Stimulated activated CD8-positive, alpha-beta memory T cell treated with anti-CD3 and anti-CD28 coated beads, Interleukin-15, amount 100 ng/mL, for 1 hour (primary cell): ENCODE results near the gene POU2AF1.
A peak's percentile ranks its signal among the peaks of the same experiment; 100 is the strongest.

Experiments
- DNase-seq: peaks from one replicate; pipeline ENCODE4 v3.0.0-alpha.2; 2020; ENCODE audit warnings: low read depth

The POU2AF1 gene, protein sequence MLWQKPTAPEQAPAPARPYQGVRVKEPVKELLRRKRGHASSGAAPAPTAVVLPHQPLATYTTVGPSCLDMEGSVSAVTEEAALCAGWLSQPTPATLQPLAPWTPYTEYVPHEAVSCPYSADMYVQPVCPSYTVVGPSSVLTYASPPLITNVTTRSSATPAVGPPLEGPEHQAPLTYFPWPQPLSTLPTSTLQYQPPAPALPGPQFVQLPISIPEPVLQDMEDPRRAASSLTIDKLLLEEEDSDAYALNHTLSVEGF

DNA sequence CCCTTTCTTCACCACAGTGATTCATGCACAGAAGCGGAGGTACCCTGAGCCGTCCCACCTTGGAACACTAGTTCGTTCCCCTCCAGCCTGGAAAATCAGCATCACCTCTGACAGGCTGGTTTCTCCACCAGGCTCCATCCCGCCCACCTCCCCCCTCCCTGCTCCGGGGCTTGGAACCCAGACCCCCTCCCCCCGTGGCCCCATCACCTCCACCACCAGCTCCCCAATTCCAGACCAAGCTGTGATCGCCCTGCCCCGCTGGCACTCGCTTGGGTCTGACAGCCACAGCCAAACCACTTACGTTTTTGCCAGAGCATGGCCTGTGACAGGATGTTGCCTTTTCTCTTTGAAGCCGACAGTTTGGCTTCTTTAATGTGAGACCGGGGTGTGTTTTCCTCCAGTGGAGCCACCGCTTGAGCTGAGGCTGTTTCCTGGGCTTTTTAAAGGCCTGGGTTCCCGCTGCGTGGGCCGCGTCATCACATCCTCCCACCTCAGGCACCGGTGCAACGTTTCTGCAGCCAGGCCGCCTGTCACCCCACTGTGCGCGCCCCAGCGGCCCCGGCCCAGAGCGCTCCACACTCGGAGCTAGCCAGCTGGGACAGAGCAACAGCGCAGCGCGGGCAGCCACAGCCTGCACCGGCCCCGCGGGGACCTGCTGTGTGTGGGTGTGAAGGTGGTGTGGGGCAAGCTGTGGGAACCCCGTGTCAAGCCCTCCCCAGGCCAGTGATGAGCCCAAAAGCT, at the start of gene POU2AF1:
TSS of gene POU2AF1 (minus strand) at position 415 of the 741 bp plus-strand sequence. CDS start at position 317, 98 bp downstream.
- DNase-seq: peak; percentile 22

DNA sequence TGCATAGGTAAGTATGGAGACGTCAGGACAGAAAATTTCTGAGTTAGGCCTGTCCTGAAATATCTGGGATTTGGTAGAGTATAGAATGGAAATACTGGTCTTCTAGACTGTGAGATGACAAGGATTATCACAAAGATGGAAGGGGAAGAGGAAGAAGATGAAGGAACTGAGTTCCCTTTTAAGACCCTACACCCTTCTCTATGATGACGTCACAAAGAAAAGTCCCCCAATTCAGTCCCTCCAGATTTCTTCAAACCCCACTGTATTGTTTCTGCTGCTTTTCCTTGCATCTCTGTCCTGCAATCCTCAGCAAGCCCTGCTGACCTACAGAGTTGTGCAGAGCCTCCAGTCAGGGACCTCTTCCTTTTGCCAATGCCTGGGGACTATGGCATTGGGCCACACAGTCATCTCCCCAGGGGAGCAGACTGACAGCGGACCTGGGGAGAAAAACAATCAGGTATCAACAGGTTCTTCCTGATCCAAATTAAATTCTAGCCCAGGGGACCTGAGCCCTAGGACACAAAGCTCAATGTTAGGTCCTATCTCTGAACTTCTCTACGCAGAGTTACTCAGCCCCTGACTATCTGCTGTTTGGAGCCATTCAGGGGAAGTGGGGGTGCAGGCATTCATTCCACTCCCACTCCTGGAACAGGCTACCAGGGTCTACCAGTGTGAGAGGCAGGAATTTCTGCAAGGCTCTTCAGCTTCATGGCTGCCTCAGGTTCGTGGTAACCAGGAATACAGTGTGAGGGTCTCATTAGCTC, 49.2 kb upstream of the POU2AF1 start:
- no peak for DNase-seq

DNA sequence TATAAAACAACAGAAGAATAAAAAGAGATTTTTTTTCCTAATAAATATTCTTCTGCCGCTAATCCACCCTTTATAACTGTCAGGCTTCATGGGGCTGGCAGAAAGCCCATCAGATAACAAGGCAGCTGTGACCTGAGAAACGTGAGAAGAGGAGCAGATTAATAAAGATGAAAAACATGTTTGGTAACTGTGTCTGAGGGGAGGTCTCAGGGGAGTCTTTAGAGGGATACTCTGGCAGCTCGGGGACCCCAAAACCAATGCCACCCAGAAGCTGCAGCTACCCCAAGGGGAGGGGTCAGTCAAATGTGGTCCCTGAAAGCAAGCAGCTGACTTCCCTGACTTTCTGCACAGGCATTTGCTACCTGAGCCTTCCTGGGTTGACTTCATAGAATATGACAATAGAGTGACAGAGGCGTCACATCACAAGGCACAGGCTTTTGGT, 48.4 kb upstream of the POU2AF1 start:
- DNase-seq: no peak

DNA sequence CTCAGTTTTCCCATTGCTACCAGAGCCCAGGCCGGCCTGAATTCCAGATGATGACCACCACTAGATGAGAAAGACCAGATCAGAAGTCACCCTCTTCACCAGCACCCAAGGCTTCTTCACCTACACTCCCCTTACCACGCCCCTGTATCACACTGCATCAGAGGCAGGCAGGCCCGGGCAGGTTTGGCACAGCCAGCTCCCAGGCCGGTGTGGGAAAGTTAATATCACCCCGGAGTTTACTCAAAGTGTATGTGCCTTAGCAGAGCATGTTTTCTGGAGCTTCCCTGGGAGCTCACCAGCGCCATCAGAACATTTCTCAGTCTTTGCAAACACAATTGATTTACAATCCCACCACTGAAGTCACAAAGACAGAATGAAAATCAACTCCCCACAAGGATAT, 47.5 kb upstream of the POU2AF1 start:
- DNase-seq: no peak

DNA sequence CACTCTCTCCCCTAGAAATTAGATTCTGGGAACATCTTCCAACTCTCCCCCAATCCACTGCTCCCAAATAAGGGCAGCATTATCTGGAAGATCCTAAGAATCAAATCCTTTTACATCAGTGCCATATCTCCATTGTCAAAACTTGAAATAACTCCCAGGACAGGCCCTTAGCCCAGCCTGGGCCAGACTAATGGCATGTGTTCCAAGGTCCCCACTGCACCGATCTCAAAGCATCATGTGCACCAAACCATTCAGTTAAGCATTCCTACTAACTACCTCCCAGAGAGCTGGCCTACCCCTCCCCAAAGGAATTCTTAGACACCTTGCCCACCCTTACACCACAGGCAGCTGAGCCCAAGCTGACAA, 44.2 kb upstream of the POU2AF1 start:
- no peak for DNase-seq

DNA sequence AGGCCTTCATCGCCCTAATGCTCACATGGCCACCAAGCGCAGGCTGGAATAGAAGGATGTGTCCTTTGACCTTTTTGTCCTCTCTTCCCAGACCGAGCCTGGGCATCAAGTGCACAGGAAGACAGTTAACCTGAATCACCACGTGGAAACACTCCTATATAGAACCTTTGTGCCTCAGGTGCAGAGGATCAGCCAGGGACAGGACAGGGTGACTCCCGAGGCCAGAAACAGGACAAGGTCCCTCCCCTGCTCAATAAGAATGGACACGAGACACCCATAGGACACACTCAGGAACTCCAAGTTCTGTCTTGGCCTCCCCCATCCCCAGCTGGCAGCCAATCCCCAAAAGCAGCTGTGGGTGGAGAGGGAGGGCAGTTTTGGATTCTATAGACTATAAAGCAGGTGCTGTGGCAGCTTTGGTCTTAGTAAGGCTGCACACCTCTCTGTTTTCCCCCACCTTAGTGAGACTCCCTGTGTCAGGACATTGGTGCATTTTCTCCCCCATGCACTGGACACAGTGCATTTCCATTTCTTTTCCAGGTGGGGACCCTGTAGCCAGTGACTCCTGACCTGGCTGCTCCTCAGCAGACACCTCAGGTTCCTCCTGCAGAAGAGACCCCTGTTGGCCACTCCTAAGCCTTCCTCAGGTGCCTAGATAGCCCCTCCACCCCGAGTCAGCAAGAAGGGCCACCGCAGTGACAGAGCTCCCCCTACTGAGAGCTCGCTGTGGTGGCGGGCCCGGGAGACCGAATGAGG, 43.6 kb upstream of the POU2AF1 start:
- peak; percentile 14 for DNase-seq

DNA sequence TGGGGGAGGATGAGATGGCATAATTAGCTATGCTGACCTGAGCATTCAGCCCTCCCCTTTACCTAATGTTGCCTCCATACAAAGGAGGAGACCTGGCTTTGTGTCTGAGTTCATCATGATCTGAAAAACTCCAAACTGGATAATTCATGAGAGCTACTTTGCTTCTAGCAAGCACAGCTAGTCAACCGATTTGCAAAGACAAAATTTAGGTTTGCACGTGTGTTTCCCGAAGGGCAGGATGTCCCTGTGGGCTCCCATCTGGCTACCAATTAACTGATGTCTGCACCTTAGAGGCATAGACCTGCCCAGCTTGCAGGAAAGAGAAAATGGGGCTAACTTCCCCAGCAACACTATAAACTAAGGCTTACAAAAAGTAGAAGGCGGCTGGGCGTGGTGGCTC, 42.2 kb upstream of the POU2AF1 start:
- no peak for DNase-seq

DNA sequence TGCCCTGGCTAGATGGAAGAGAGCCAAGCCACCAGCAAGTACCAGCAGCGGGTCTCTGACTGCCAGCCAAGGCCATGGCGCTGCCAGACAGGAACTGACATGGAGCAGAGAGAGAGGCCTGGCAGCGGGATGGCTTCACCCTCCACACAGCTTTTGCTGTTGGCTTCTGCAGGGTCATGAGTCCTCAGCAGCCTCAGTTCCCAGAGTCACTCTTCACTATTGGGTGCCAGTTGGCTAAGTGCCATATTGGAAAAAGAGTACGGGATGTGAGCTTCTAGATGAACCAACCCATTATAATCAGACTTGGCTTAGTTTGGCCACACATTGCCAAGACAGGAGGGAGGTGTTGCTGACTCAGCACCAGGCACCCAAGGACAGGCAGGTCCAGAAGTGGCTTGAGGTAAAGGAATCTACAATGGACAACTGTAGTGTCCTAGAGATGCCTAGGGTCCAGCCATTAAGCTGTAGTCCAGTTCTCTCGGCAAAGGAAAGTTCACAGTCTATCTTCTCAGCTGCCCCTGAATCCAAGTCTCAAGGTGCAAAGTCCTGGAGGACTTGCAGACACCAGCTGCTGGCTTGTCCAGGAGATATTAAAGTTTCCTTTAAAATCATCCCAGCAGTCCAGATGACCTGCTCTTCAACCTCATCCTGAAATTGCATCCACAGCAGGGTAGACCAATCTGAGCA, 40.7 kb upstream of the POU2AF1 start:
- DNase-seq: no peak

DNA sequence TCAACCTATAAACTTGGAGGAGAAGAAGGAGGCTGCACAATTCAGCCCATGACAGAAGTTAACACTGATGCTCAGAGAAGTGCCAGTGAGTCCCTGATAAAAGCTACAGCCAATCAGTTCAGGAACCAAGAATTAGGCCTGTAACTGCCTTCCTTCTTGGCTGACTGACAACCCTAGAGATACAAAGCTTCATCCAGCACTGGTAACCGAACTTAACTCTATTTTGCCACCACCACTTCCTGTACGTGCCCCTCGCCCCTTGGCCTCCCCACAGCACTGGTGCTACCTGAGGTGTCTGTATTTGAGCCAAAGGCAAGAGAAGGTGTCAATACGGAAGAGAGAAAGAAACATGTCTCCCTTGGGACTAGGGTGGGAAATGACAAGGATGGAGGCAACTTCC, 40.1 kb upstream of the POU2AF1 start:
- DNase-seq: no peak

DNA sequence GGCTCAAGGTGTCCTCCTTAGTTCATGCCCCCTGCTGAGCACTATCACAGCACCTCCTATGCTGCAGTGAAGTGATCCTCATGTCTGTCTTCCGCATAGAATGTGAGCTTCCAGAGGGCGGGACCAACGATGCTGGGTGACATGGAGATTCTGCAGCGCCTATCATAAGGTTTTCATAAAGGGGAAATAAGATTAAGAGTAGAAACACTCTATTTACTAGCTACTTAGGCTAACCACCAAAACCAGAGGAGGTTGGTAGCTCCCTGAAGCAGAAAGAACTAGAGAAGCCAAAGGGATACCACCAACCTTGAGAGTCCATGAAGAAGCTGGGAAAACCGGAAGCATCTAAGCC, 39.3 kb upstream of the POU2AF1 start:
- no peak for DNase-seq

DNA sequence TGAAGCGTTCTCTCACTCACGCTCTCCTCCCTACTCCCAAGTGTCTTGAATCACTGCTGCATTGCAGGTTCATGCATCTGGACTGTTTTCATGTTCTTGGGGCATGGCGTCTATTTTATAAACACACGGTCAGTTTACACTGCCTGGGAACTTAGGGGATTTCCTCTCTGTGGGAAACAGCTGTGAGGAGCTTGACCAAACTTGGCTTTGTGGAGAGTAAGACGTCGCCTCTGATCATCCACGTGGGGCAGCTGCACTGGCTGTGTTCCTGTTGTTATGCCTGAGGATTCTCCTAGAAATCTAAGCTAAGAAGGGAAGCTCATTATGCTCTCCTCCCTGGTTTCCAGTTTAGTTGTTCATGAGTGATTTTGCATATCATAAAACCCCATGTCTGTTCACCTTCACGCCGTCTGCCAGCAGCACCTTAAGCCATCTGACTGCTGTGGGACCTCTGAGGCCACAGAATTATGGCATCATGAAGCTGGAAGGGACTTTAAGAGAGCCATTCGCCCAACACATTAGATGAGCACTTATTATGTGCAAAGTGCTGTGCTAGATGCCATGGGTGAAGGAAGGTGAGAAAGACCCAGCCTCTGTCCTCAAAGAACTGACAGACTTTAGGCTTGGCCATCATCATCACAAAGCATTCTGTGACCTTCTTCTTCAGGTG, 38.8 kb upstream of the POU2AF1 start:
- DNase-seq: no peak

DNA sequence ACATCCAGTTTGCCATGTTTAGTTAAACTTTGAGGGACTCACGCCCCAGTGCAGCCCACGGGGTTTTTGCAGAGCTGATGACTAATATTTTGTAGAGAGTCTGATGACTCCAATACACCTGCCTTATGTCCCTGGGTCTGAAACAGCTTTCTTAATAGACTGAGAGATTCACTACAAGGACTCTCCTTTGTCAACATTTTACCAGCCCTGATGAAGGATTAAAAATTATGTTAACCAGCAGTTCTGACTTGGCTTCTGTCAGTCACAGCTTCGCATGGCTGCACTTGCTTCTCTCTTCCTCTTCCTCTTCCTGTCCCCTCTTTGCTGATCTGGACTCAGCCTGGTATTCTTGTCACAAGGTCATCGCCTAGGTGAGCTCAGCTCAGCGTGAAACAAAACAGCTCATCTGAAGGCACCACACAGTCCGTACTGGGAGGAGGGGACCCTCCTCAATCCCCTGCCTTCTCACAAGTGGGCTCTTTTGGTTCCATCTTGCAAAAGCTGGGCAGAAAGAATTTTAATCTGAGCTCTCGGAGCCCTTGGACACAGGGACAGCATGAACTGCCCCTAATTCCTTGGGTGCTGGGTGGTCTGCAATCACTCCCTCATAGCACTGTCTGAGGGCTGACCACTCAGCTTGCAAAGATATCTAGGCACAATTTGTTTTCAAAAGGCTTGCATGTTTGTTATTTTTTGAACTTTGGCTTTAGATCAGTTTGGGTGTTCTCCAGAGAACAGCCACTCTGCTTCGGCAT, 38.1 kb upstream of the POU2AF1 start:
- no peak for DNase-seq

DNA sequence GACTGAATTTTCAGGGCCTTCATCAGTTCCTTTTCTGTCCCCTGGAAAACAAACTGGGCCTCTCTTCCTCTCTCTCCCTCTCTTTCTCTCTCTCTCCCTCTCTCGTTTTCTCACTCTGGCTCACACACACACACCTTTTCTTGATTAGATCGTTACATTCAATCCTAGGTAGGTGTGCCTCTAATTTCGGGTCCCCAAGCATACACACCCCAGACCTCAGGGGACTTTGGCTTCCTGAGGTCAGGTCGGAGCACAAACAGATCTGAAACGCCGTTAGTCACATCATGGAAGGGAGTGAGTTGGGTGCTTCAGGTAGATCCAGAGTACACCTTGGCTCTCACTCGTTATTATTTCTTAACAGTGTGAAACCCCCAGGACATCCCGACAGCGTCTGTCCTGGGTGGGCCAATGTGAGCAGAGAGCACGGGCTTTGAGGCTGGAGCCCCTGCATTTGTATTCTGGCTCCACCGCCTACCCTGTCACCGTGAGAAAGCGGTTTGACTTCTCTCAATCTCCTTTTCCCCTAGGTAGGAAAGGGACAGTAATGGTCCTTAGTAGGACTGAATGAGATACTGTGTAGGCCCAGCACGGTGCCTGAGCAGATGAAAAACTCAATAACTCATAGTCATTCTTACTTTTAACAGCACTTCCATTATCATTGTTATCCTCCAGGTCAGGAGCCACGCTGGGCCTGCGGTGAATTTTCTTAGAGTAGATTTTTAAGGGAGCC, 37.3 kb upstream of the POU2AF1 start:
- DNase-seq: no peak

DNA sequence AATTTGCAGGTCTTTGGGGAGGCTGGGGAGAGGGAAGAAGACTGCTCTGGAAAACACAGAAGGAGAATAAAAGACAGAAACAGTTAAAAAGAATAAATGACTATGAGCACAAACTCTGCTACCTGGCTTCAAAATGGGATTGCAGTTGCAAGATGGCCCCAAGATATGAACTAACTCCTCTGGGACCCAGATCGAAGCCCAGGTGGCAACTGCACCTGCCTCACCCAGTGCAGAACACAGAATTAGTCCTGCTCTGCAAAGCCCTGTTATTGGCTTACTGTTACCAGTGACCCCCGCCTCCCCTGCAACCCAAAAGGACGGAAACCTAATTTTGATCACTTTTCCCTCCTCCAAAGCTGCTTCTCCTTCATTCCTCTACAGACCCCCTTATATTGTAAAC, 35.9 kb upstream of the POU2AF1 start:
- no peak for DNase-seq

DNA sequence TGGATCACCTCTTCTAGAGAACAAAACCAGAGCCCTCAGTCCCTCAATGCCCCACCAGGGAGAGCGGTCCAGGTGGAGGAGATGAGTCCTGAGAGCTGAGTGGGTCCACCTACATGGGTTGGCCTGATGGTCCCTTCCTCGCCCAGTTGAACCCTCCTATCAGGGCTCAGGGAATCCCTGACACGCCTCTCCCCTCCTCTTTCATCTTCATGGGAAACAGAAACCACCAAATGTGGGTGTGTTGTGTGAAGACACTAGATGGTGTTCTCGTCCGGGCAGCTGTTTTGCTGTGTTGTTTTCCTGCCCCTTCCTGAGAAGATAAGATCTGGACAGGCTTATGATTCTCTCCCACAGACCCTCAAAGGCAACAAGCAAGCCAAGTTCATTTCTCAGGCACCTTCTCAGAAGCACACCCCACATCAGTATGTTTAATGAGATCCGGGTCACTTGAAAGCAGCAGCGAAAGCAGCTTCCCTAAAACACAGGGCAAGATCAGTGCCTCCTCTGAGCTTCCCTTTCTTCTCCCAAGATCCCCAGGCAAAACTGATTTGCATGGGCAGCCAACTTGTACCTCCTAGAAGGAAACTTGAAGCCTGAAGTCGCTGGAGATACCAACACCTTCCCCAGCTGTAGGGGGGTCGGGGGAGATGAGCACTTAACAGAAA, 35.3 kb upstream of the POU2AF1 start:
- DNase-seq: no peak

DNA sequence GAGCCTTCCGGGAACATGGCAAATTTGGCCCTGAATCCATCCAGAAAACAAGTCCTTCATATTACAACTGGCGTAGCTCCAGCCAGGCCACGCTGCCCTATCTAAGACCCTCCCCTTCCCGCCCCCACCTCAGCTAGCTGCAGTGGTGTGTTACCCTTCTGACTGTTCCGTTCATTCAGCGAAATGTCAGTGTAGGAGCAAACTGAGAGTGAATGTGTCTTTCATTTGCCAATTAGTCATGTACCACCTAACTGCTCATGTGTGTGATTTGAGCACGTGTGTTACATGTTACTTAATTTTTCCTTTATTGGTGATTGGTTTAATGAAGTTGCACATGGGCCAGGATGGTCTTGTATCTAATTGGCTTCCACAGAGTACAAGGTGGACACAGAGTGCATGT, 34.8 kb upstream of the POU2AF1 start:
- no peak for DNase-seq

DNA sequence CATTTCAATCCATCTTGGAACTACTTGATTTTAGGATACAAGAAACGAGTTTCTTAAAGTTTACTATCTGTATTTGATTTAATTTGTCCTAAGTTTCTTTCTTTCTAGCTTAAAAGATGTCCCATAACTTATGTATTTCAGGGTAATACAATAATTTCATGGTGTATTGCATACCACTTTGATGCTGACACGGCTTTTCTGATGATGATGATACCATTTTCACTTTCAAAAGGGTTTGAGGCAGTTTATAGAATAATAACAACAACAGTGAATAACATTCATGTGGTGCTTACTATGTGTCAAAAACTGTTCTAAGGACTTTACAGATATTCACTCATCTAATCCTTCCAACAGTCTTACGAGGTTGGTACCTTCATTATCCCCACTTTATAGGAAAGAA, 33.2 kb upstream of the POU2AF1 start:
- DNase-seq: no peak

DNA sequence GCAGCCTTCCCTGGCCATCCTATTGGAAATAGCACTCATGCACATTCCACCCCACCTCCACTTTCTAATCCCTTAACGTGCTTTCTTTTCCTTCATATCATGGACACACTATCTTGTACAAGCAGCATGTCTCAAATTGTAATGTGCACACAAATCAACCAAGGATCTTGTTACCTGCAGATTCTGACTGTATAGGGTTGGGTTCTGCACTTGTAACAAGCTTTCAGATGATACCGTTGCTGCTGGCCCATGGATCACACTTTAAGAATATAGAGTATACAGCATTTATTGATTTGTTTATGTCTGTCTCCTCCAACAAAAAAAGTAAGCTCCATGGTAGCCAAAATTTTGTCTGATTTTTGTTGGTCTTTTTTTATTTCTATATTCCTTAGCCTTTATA, 32.4 kb upstream of the POU2AF1 start:
- DNase-seq: no peak

DNA sequence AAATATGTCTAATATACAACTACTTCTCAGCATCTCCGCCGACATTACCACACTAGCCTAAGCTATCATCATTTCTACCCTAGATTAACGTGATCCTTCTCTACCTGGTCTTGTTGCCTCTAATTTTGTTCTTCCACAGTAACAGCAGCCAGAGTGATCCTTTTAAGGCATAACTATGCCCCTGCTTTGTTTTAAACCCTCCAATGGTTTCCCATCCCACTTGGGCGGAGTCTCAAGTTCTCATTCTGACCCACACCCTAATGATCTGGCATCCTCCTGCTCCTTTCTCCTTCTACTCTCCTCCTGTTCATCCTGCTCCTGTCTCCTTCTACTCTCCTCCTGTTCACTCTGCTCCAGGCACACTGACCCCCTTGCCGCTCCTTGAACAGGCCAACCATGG, 31.9 kb upstream of the POU2AF1 start:
- no peak for DNase-seq
